Panc1 (cell line): ENCODE measurements around the gene NPAS3. TPM values are rescaled to one million over a fixed set of nuclear protein-coding genes. Genes with fewer than 3 reads are reported as not detected.

Experiments used
- ATAC-seq: fragments of 200-7000 bp; cut with Tn5 transposase; 2 replicates; pipeline ENCODE4 v1.9.1; 2020; ENCODE audit warnings: mild to moderate bottlenecking, moderate library complexity
- BruUV-seq: library from RNA; stranded (reverse); fragments of 400-500 nt; replicated peaks from 2 replicates; lab custom pipeline; 2021; lab: Mats Ljungman, UMichigan
- CTCF ChIA-PET: fragments of 300-600 bp; sonication (Branson Sonifier 250); formaldehyde crosslinking; loops from one replicate; lab custom pipeline; 2022; ENCODE audit warnings: antibody characterized with exemption; lab: Charles Lee
- POLR2A ChIA-PET: fragments of 300-600 bp; sonication (Branson Sonifier 250); formaldehyde crosslinking; loops from one replicate; lab custom pipeline; 2022; ENCODE audit warnings: antibody characterized with exemption; lab: Charles Lee
- DNase-seq: peaks from one replicate; pipeline ENCODE4 v3.0.0-alpha.2; 2010; ENCODE audit warnings: low read depth, low spot score
- H3K27ac ChIP-seq: 2 replicates; pipeline ENCODE4 v1.5.1; 2011; ENCODE audit warnings: mild to moderate bottlenecking, low read length, inconsistent platforms
- H3K27me3 ChIP-seq: fragments of 200-500 bp; sonication (Bioruptor generic); 2 replicates; pipeline ENCODE4 v1.6.0; 2014; ENCODE audit warnings: low read length, inconsistent platforms; ENCODE audit not compliant: control insufficient read depth, insufficient read depth
- H3K36me3 ChIP-seq: fragments of 200-500 bp; sonication (Bioruptor generic); 2 replicates; pipeline ENCODE4 v1.5.1; 2014; ENCODE audit warnings: inconsistent platforms, mild to moderate bottlenecking, low read length, moderate library complexity; ENCODE audit not compliant: control insufficient read depth, insufficient read depth
- H3K4me1 ChIP-seq: 2 replicates; pipeline ENCODE4 v1.5.1; 2011; ENCODE audit warnings: inconsistent platforms, mild to moderate bottlenecking, low read length, moderate library complexity; ENCODE audit not compliant: control insufficient read depth, insufficient read depth
- H3K4me3 ChIP-seq, 2 experiments: 2 replicates each; pipeline ENCODE4 v1.5.1; 2011 to 2012; ENCODE audit warnings: low read depth in 2 of 2, low read length in 2 of 2, mild to moderate bottlenecking in 2 of 2, inconsistent platforms in 1 of 2, moderate library complexity in 1 of 2
- H3K9me3 ChIP-seq: fragments of 200-500 bp; sonication (Bioruptor generic); 2 replicates; pipeline ENCODE4 v1.5.1; 2014; ENCODE audit warnings: low read depth, mild to moderate bottlenecking, inconsistent platforms, low read length, moderate library complexity; ENCODE audit not compliant: control insufficient read depth, insufficient read depth
- POLR2AphosphoS5 ChIP-seq: IDR thresholded peaks from 2 replicates; pipeline ENCODE4 v1.6.1; 2012; ENCODE audit warnings: mild to moderate bottlenecking, low read depth, low read length, moderate library complexity
- SIN3A ChIP-seq: IDR thresholded peaks from 2 replicates; pipeline ENCODE4 v1.6.1; 2012; ENCODE audit warnings: low read depth, mild to moderate bottlenecking, low read length, moderate library complexity, borderline replicate concordance; ENCODE audit not compliant: insufficient read depth
- TCF7L2 ChIP-seq: IDR thresholded peaks from 2 replicates; pipeline ENCODE4 v1.6.1; 2011; ENCODE audit warnings: mild to moderate bottlenecking, low read depth, low read length, inconsistent platforms
- in situ Hi-C: cut with HindIII; loops from 2 replicates; pipeline ENCODE4 v1.10.0; 2016; ENCODE audit warnings: low sequenced_read_pairs, low pct_unique_long_range_greater_than_20kb
- intact Hi-C: fragments of 100-400 bp; cut with micrococcal nuclease; formaldehyde crosslinking; loops from one replicate; pipeline ENCODE4 v1.10.0; 2022; ENCODE audit not compliant: unreplicated experiment
- total RNA-seq: library from RNA; stranded (reverse); gene quantifications from one replicate; pipeline ENCODE4 v1.2.1, GENCODE V29; 2021; ENCODE audit not compliant: unreplicated experiment
- TF ChIP-seq, protein P1 (sequence below), 2 experiments: IDR thresholded peaks; 2 replicates each; pipeline ENCODE4 v1.6.1; 2011 to 2012; ENCODE audit warnings: low read depth in 2 of 2, control low read depth in 1 of 2, low read length in 1 of 2, mild to moderate bottlenecking in 1 of 2, moderate library complexity in 1 of 2; ENCODE audit not compliant: insufficient read depth in 1 of 2
- TF ChIP-seq, protein P2 (sequence below): fragments of 450-650 bp; IDR thresholded peaks from 2 replicates; pipeline ENCODE4 v1.5.1; 2017; ENCODE audit warnings: mild to moderate bottlenecking

NPAS3 gene
- total RNA-seq, 1 experiment from 2014 or later: 0.23 TPM

DNA sequence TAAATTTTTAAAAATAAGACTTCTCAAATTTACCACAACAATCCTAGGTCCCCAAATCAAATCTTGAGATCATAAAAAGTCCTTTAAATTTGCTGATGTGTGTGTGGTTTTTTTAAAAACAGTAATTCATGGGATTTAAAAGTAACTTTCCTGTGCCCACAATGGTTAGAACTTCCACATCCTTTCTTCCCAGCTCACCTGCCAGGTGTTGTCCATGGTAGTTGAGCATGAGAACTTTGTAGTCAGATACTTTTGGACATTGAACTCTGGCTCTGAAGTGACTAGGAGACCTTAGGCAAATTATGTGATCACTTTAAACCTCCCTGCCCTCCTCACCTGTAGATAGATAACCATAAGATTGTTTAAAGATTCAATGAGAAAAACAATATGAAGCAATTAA is 253.2 kb downstream of the NPAS3 start:
- POLR2A ChIA-PET: no interaction called here
- BruUV-seq: no TSS peak

DNA sequence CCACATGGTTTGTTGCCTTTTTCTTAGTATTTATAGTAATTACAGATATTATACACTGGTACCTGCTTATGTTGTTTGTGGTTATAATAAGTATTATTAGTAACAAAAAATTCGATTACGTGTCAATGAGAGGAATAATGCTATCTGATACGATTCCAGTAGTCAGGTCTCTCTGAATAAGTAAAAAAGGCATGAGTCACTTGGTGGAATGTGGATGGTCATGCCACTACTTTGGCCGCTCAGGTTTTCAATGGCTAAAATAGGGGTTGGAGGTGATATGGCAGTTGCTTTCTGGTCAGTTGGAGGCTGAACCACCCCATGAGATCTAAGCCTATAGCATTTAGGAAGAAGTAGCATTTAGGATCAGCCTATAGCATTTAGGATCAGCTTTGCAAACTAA is 255.9 kb downstream of the NPAS3 start:
- Histone ChIP-seq H3K4me3 (no peak overlapping the region), H3K4me1 (no peaks in the 10 kb centered on the region), H3K9me3 (no peaks in the 10 kb centered on the region), H3K27me3 (no peaks in the 10 kb centered on the region), H3K36me3 (no peaks in the 10 kb centered on the region), H3K27ac (no peak overlapping the region)
- BruUV-seq: no TSS peak
- ChIA-PET POLR2A (no interaction called here), CTCF (no interaction called here)
- intact Hi-C loops (no loop called here), in situ Hi-C loops (no loop called here)
- ATAC-seq: no peak
- TF ChIP-seq TCF7L2 (no peak), POLR2AphosphoS5 (no peak), SIN3A (no peak)
- TF ChIP-seq, protein P1, sequence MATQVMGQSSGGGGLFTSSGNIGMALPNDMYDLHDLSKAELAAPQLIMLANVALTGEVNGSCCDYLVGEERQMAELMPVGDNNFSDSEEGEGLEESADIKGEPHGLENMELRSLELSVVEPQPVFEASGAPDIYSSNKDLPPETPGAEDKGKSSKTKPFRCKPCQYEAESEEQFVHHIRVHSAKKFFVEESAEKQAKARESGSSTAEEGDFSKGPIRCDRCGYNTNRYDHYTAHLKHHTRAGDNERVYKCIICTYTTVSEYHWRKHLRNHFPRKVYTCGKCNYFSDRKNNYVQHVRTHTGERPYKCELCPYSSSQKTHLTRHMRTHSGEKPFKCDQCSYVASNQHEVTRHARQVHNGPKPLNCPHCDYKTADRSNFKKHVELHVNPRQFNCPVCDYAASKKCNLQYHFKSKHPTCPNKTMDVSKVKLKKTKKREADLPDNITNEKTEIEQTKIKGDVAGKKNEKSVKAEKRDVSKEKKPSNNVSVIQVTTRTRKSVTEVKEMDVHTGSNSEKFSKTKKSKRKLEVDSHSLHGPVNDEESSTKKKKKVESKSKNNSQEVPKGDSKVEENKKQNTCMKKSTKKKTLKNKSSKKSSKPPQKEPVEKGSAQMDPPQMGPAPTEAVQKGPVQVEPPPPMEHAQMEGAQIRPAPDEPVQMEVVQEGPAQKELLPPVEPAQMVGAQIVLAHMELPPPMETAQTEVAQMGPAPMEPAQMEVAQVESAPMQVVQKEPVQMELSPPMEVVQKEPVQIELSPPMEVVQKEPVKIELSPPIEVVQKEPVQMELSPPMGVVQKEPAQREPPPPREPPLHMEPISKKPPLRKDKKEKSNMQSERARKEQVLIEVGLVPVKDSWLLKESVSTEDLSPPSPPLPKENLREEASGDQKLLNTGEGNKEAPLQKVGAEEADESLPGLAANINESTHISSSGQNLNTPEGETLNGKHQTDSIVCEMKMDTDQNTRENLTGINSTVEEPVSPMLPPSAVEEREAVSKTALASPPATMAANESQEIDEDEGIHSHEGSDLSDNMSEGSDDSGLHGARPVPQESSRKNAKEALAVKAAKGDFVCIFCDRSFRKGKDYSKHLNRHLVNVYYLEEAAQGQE (IDR thresholded peaks at IDR 0.05; ENCODE audit: insufficient read depth in 1 of 2, low read depth in 2 of 2, low read length in 1 of 2): no peak
- TF ChIP-seq, protein P2, sequence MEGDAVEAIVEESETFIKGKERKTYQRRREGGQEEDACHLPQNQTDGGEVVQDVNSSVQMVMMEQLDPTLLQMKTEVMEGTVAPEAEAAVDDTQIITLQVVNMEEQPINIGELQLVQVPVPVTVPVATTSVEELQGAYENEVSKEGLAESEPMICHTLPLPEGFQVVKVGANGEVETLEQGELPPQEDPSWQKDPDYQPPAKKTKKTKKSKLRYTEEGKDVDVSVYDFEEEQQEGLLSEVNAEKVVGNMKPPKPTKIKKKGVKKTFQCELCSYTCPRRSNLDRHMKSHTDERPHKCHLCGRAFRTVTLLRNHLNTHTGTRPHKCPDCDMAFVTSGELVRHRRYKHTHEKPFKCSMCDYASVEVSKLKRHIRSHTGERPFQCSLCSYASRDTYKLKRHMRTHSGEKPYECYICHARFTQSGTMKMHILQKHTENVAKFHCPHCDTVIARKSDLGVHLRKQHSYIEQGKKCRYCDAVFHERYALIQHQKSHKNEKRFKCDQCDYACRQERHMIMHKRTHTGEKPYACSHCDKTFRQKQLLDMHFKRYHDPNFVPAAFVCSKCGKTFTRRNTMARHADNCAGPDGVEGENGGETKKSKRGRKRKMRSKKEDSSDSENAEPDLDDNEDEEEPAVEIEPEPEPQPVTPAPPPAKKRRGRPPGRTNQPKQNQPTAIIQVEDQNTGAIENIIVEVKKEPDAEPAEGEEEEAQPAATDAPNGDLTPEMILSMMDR: no peak
- DNase-seq: no peak

More for the DNA sequence above, 253.2 kb downstream of the NPAS3 start:
- H3K36me3 ChIP-seq: no peaks in the 10 kb centered on the region
- no peaks in the 10 kb centered on the region for H3K4me1 ChIP-seq
- H3K27me3 ChIP-seq: no peaks in the 10 kb centered on the region
- intact Hi-C loops (no loop called here), in situ Hi-C loops (no loop called here)
- H3K9me3 ChIP-seq: no peaks in the 10 kb centered on the region
- CTCF ChIA-PET: no interaction called here
- no peak for TF ChIP-seq SIN3A
- TF ChIP-seq TCF7L2: no peak
- TF ChIP-seq, protein P2: no peak
- TF ChIP-seq, protein P1 (IDR thresholded peaks at IDR 0.05; ENCODE audit: insufficient read depth in 1 of 2, low read depth in 2 of 2, low read length in 1 of 2): no peak
- TF ChIP-seq POLR2AphosphoS5: no peak
- H3K4me3 ChIP-seq: no peak overlapping the region
- DNase-seq (no peak), ATAC-seq (no peak)
- no peak overlapping the region for H3K27ac ChIP-seq
